ENCODE measurements around the gene CACNG4. TPM values are rescaled to one million over a fixed set of nuclear protein-coding genes. Genes with fewer than 3 reads are reported as not detected.

CACNG4 gene
- polyA plus RNA-seq, 3 donors = not detected

DNA sequence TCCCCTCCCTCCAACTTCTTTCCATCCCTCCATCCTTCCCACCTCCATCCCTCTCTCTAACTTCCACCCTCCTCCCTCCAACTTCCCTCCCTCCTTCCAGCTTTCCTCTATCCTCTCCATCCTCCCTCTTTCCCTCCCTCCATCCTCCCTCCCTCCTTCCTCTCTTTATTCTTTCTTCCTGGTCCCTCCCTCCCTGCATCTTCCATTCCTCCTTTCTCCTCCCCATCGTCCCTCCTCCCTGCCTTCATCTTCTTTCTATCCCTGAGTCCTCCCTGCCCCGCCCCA, 11.8 kb downstream of the CACNG4 start:
- Histone ChIP-seq H3K27me3 (ENCODE audit: control insufficient read depth in 2 of 2, insufficient read depth in 2 of 2, low read length in 2 of 2) (no peaks in the 10 kb centered on the region), H3K4me3 (replicated peaks in 1 of 3; ENCODE audit: low read depth in 2 of 3, low read length in 3 of 3) (no peak overlapping the region), H3K9me3 (replicated peaks in 1 of 2; ENCODE audit: control insufficient read depth in 1 of 2, insufficient read depth in 1 of 2, low read length in 2 of 2) (no peaks in the 10 kb centered on the region), H3K4me2 (replicated peaks; ENCODE audit: extremely low read depth, low read length, poor library complexity, severe bottlenecking) (no peak overlapping the region), H3K27ac (ENCODE audit: low read depth in 1 of 2, low read length in 2 of 2) (no peak overlapping the region), H3K4me1 (ENCODE audit: control insufficient read depth in 1 of 2, insufficient read depth in 2 of 2, low read length in 2 of 2) (no peaks in the 10 kb centered on the region), H4K20me1 (ENCODE audit: insufficient read depth, low read length) (no peaks in the 10 kb centered on the region), H3K79me2 (ENCODE audit: insufficient read depth, low read length) (no peaks in the 10 kb centered on the region), H3K36me3 (replicated peaks in 1 of 2; ENCODE audit: control insufficient read depth in 1 of 2, insufficient read depth in 2 of 2, low read length in 2 of 2) (no peaks in the 10 kb centered on the region), H2AFZ (ENCODE audit: insufficient read depth, low read depth, low read length, poor library complexity, severe bottlenecking) (no peak overlapping the region), H3K9ac (ENCODE audit: insufficient read depth, low read length, poor library complexity, severe bottlenecking) (no peak overlapping the region)
- peaks cover 13 to 24% (median 18%) of the 10 kb centered on the region in 3 donors for H3K27me3 Mint-ChIP-seq (ENCODE audit: low read depth in 3 of 3)
- intact Hi-C loops (cut with micrococcal nuclease) = no loop called here
- no peak overlapping the region for H3K27ac Mint-ChIP-seq
- H3K4me3 Mint-ChIP-seq = no peak overlapping the region
- H3K9me3 Mint-ChIP-seq = no peaks in the 10 kb centered on the region
- WGBS (ENCODE audit: insufficient coverage) = 20% methylated on average over 1 of the region's 2 CpGs
- TF ChIP-seq, protein P1, sequence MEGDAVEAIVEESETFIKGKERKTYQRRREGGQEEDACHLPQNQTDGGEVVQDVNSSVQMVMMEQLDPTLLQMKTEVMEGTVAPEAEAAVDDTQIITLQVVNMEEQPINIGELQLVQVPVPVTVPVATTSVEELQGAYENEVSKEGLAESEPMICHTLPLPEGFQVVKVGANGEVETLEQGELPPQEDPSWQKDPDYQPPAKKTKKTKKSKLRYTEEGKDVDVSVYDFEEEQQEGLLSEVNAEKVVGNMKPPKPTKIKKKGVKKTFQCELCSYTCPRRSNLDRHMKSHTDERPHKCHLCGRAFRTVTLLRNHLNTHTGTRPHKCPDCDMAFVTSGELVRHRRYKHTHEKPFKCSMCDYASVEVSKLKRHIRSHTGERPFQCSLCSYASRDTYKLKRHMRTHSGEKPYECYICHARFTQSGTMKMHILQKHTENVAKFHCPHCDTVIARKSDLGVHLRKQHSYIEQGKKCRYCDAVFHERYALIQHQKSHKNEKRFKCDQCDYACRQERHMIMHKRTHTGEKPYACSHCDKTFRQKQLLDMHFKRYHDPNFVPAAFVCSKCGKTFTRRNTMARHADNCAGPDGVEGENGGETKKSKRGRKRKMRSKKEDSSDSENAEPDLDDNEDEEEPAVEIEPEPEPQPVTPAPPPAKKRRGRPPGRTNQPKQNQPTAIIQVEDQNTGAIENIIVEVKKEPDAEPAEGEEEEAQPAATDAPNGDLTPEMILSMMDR (IDR thresholded peaks at IDR 0.05) = no peak
- no peak for DNase-seq
- H3K36me3 Mint-ChIP-seq = no peaks in the 10 kb centered on the region
- no peaks in the 10 kb centered on the region for H3K4me1 Mint-ChIP-seq

DNA sequence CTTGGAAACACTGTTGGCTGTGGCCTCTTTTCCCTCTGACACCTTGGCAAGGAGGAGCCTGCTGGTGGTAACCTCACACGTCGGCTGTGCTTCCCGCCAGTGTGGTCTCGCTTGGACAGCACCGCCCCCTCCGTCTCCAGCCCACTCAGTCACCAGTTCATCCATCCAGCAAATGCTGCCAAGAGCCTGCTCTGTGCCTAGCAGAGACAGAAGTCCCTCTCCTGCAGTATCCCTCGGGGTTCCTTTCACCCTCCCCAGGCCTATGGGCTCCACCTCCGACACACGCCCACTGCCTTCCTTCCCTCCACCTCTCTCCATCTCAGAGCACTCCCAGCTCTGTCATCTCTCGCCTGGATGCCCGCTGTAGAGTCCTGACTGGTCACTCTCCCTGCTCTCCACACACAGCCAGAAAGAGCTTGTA, 12.3 kb downstream of the CACNG4 start:
- no peaks in the 10 kb centered on the region for H3K27me3 ChIP-seq (ENCODE audit: control insufficient read depth in 2 of 2, insufficient read depth in 2 of 2, low read length in 2 of 2)
- no peaks in the 10 kb centered on the region for H3K79me2 ChIP-seq (ENCODE audit: insufficient read depth, low read length)
- H3K27ac ChIP-seq (ENCODE audit: low read depth in 1 of 2, low read length in 2 of 2) = no peak overlapping the region
- H3K4me3 Mint-ChIP-seq = peak overlapping the region in 1 of 2 donors; percentile 31
- DNase-seq = no peak
- H3K36me3 Mint-ChIP-seq = no peaks in the 10 kb centered on the region
- H3K36me3 ChIP-seq (replicated peaks in 1 of 2; ENCODE audit: control insufficient read depth in 1 of 2, insufficient read depth in 2 of 2, low read length in 2 of 2) = no peaks in the 10 kb centered on the region
- TF ChIP-seq, protein P1 (IDR thresholded peaks at IDR 0.05) = no peak
- peaks cover 13 to 23% (median 15%) of the 10 kb centered on the region in 3 donors for H3K27me3 Mint-ChIP-seq (ENCODE audit: low read depth in 3 of 3)
- intact Hi-C loops (cut with micrococcal nuclease) = no loop called here
- no peaks in the 10 kb centered on the region for H3K4me1 ChIP-seq (ENCODE audit: control insufficient read depth in 1 of 2, insufficient read depth in 2 of 2, low read length in 2 of 2)
- no peaks in the 10 kb centered on the region for H3K4me1 Mint-ChIP-seq
- H3K4me2 ChIP-seq (replicated peaks; ENCODE audit: extremely low read depth, low read length, poor library complexity, severe bottlenecking) = no peak overlapping the region
- no peaks in the 10 kb centered on the region for H4K20me1 ChIP-seq (ENCODE audit: insufficient read depth, low read length)
- H2AFZ ChIP-seq (ENCODE audit: insufficient read depth, low read depth, low read length, poor library complexity, severe bottlenecking) = no peak overlapping the region
- no peak overlapping the region for H3K9ac ChIP-seq (ENCODE audit: insufficient read depth, low read length, poor library complexity, severe bottlenecking)
- peaks cover 0 to under 1% (median 0%) of the 10 kb centered on the region in 7 donors for H3K9me3 Mint-ChIP-seq
- no peak overlapping the region for H3K27ac Mint-ChIP-seq
- H3K4me3 ChIP-seq (replicated peaks in 1 of 3; ENCODE audit: low read depth in 2 of 3, low read length in 3 of 3) = no peak overlapping the region
- no peaks in the 10 kb centered on the region for H3K9me3 ChIP-seq (replicated peaks in 1 of 2; ENCODE audit: control insufficient read depth in 1 of 2, insufficient read depth in 1 of 2, low read length in 2 of 2)
- 31% methylated on average over 11 of the region's 11 CpGs for whole genome bisulfite sequencing (ENCODE audit: insufficient coverage)

Measured in CD14-positive monocyte (primary cell).